Thyroid gland (tissue), 4 donors: ENCODE measurements around the gene CTRL.

Experiments used
- POLR2A ChIP-seq, 2 donors: fragments of 450-650 bp; IDR thresholded peaks; one replicate each; pipeline ENCODE4 v1.6.1; 2017; ENCODE audit warnings: antibody characterized with exemption in 2 of 2, mild to moderate bottlenecking in 2 of 2, moderate library complexity in 1 of 2
- TF ChIP-seq, protein P1 (sequence below), 6 experiments: fragments of 200-600 bp in 3 of 6; fragments of 450-650 bp in 3 of 6; sonication (generic) in 3 of 6; IDR thresholded peaks; one replicate each; pipeline ENCODE4 v1.5.1; 2016 to 2019; ENCODE audit warnings: antibody characterized with exemption in 6 of 6, mild to moderate bottlenecking in 2 of 6, inconsistent platforms in 1 of 6, moderate library complexity in 1 of 6

DNA sequence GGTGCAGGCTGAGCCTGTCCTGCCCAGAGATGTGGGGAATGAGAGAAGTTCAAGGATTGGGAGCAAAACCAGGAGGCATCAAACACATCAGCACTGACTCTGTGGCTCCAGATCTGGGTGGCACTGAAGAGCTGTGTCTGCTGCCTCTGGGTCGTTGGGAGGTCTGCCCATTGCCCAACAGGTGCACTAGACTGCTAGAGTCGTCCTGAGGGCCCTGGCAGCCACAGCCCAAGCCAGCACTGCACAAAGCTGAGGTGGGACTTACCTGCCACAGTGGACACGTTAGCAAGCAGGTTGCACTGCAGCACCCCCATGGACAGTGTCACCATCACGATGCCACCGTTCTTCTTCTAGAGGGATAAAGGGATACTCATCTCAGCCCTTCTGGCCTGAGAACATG, 45.3 kb upstream of the CTRL start:
- TF ChIP-seq, protein P1, sequence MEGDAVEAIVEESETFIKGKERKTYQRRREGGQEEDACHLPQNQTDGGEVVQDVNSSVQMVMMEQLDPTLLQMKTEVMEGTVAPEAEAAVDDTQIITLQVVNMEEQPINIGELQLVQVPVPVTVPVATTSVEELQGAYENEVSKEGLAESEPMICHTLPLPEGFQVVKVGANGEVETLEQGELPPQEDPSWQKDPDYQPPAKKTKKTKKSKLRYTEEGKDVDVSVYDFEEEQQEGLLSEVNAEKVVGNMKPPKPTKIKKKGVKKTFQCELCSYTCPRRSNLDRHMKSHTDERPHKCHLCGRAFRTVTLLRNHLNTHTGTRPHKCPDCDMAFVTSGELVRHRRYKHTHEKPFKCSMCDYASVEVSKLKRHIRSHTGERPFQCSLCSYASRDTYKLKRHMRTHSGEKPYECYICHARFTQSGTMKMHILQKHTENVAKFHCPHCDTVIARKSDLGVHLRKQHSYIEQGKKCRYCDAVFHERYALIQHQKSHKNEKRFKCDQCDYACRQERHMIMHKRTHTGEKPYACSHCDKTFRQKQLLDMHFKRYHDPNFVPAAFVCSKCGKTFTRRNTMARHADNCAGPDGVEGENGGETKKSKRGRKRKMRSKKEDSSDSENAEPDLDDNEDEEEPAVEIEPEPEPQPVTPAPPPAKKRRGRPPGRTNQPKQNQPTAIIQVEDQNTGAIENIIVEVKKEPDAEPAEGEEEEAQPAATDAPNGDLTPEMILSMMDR (IDR thresholded peaks at IDR 0.05): no peak
- TF ChIP-seq POLR2A (IDR thresholded peaks at IDR 0.05): no peak
